HCT116 (cell line): ENCODE results near the gene BORA. TPM values are rescaled to one million over a fixed set of nuclear protein-coding genes. Genes with fewer than 3 reads are reported as not detected.

ENCODE experiments used
- ATAC-seq: fragments of 200-7000 bp; cut with Tn5 transposase; 2 replicates; pipeline ENCODE4 v1.9.1; 2020; ENCODE audit warnings: mild to moderate bottlenecking, moderate library complexity
- BruUV-seq: library from RNA; stranded (reverse); fragments of 400-500 nt; replicated peaks from 2 replicates; lab custom pipeline; 2021; lab: Mats Ljungman, UMichigan
- CTCF ChIA-PET: fragments of 300-600 bp; sonication (Branson Sonifier 250); formaldehyde crosslinking; loops from one replicate; lab custom pipeline; 2021; ENCODE audit warnings: antibody characterized with exemption; lab: Charles Lee
- POLR2A ChIA-PET: fragments of 300-600, 350-600 bp; sonication (Branson Sonifier 250); formaldehyde crosslinking; loops from one replicate; lab custom pipeline; 2021; ENCODE audit warnings: antibody characterized with exemption; lab: Charles Lee
- RAD21 ChIA-PET, 2 experiments: fragments of 300-600 bp; sonication (Branson Sonifier 250); formaldehyde crosslinking; loops; one replicate each; lab custom pipeline; 2023; ENCODE audit warnings: low total read pairs in 2 of 2; ENCODE audit not compliant: uncharacterized antibody in 2 of 2, unreplicated experiment in 2 of 2, low non-redundant PET in 1 of 2; lab: Charles Lee
- DNase-seq: peaks from one replicate; pipeline ENCODE4 v3.0.0-alpha.2; 2010; ENCODE audit warnings: low read depth, low spot score
- H2AFZ ChIP-seq: fragments of 200-600 bp; shearing (Covaris generic), sonication (generic); 2 replicates; pipeline ENCODE4 v1.6.1; 2017; ENCODE audit warnings: low read depth, mixed run types, mixed read lengths, antibody characterized with exemption, low read length; ENCODE audit not compliant: poor library complexity, severe bottlenecking
- H3K27ac ChIP-seq: 2 replicates; pipeline ENCODE4 v1.5.1; 2012; ENCODE audit warnings: low read depth, low read length
- H3K27me3 ChIP-seq: fragments of 200-600 bp; sonication (generic); 2 replicates; pipeline ENCODE4 v1.6.1; 2016; ENCODE audit warnings: mixed run types, low read length, mixed read lengths; ENCODE audit not compliant: insufficient read depth
- H3K36me3 ChIP-seq, 2 experiments: fragments of 200-500 bp in 1 of 2; fragments of 200-600 bp in 1 of 2; sonication (Bioruptor generic) in 1 of 2; sonication (generic) in 1 of 2; 2 replicates each; pipeline versions ENCODE4 v1.5.1 to v1.6.1; 2014 to 2016; ENCODE audit warnings: low read length in 2 of 2, inconsistent platforms in 1 of 2, mixed read lengths in 1 of 2, mixed run types in 1 of 2; ENCODE audit not compliant: insufficient read depth in 2 of 2, control insufficient read depth in 1 of 2
- H3K4me1 ChIP-seq, 2 experiments: fragments of 200-600 bp in 1 of 2; sonication (generic) in 1 of 2; 2 replicates each; pipeline versions ENCODE4 v1.5.1 to v1.6.1; 2012 to 2017; ENCODE audit warnings: low read length in 2 of 2, inconsistent platforms in 1 of 2, mild to moderate bottlenecking in 1 of 2, mixed read lengths in 1 of 2, mixed run types in 1 of 2, moderate library complexity in 1 of 2; ENCODE audit not compliant: insufficient read depth in 2 of 2, control insufficient read depth in 1 of 2
- H3K4me2 ChIP-seq: fragments of 200-600 bp; sonication (generic); 2 replicates; pipeline ENCODE4 v1.6.1; 2017; ENCODE audit warnings: mixed run types, low read length, mixed read lengths
- H3K4me3 ChIP-seq, 2 experiments: fragments of 200-600 bp in 1 of 2; sonication (generic) in 1 of 2; replicated peaks in 1 of 2; 2 replicates each; pipeline ENCODE4 v1.5.1; 2011 to 2016; ENCODE audit warnings: low read length in 2 of 2, control low read depth in 1 of 2, low read depth in 1 of 2, mild to moderate bottlenecking in 1 of 2, mixed read lengths in 1 of 2, mixed run types in 1 of 2
- H3K79me2 ChIP-seq: fragments of 200-600 bp; sonication (generic); 2 replicates; pipeline ENCODE4 v1.6.1; 2017; ENCODE audit warnings: mild to moderate bottlenecking, mixed run types, low read length, moderate library complexity, mixed read lengths; ENCODE audit not compliant: insufficient read depth
- H3K9ac ChIP-seq: fragments of 200-600 bp; sonication (generic); 2 replicates; pipeline ENCODE4 v1.6.1; 2016; ENCODE audit warnings: low read length, mixed read lengths
- H3K9me2 ChIP-seq: fragments of 200-600 bp; sonication (generic), shearing (Covaris generic); 2 replicates; pipeline ENCODE4 v1.6.1; 2017; ENCODE audit warnings: mixed run types, mild to moderate bottlenecking, moderate library complexity; ENCODE audit not compliant: insufficient read depth
- H3K9me3 ChIP-seq, 2 experiments: fragments of 200-500 bp in 1 of 2; fragments of 200-600 bp in 1 of 2; sonication (Bioruptor generic) in 1 of 2; sonication (generic) in 1 of 2; 2 replicates each; pipeline ENCODE4 v1.6.1; 2014 to 2017; ENCODE audit warnings: low read length in 2 of 2, mixed read lengths in 2 of 2, inconsistent platforms in 1 of 2, low read depth in 1 of 2, mild to moderate bottlenecking in 1 of 2, mixed run types in 1 of 2, moderate library complexity in 1 of 2; ENCODE audit not compliant: control insufficient read depth in 1 of 2, insufficient read depth in 1 of 2
- H4K20me1 ChIP-seq: fragments of 200-600 bp; sonication (generic), shearing (Covaris generic); 2 replicates; pipeline ENCODE4 v1.6.1; 2017; ENCODE audit warnings: mixed run types, mild to moderate bottlenecking, moderate library complexity; ENCODE audit not compliant: insufficient read depth
- POLR2A ChIP-seq: IDR thresholded peaks from 2 replicates; pipeline ENCODE4 v1.7.0; 2011; ENCODE audit warnings: borderline replicate concordance; ENCODE audit not compliant: insufficient read depth, insufficient read length; ENCODE audit errors: extremely low read depth
- ZNF274 ChIP-seq: fragments of 200-500 bp; sonication (Bioruptor generic); IDR thresholded peaks from 2 replicates; pipeline ENCODE4 v1.6.1; 2014; ENCODE audit warnings: mild to moderate bottlenecking, low read depth, low read length, inconsistent platforms
- intact Hi-C: fragments of 100-400 bp; cut with micrococcal nuclease; formaldehyde crosslinking; loops from 2 replicates; pipeline ENCODE4 v1.10.0; 2022
- total RNA-seq: library from RNA; stranded (reverse); gene quantifications from one replicate; pipeline ENCODE4 v1.2.1, GENCODE V29; 2021; ENCODE audit not compliant: unreplicated experiment
- TF ChIP-seq, protein P1 (sequence below): IDR thresholded peaks from 2 replicates; pipeline ENCODE4 v1.6.1; 2011; ENCODE audit warnings: mild to moderate bottlenecking, low read length, moderate library complexity; ENCODE audit not compliant: insufficient replicate concordance; ENCODE audit errors: extremely low read depth
- TF ChIP-seq, protein P2 (sequence below): IDR thresholded peaks from 2 replicates; pipeline ENCODE4 v1.6.1; 2012; ENCODE audit warnings: low read depth
- TF ChIP-seq, protein P3 (sequence below): IDR thresholded peaks from 2 replicates; pipeline ENCODE4 v1.6.1; 2012

BORA gene
- total RNA-seq, 1 experiment from 2014 or later, result 27.6 TPM

GRCh38 chr13:72757792-72758535, 30.2 kb downstream of the BORA start:
- intact Hi-C loops, result no loop called here
- CTCF ChIA-PET, result no interaction called here
- no peak for DNase-seq

DNA sequence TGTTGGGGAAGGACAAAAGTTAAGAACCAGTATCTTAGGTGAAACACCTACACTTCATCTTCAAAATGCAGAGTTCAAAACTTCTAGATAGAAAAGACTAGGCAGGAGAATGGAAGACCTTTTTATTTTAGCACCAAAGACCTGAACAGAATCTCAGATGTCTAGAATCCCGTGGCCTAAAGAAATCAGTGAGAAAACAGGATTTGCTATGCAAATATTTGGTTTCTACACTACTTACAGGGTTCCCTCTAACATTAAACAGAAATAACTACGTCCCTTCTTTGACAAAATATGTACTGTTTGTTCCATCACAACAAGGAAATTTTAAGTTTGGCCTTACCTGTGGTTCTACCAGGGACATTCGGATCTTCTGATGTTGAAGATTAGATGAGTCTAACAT, 32.5 kb downstream of the BORA start:
- Histone ChIP-seq H2AFZ (no peak overlapping the region), H3K9ac (no peak overlapping the region), H3K4me2 (no peak overlapping the region), H3K27ac (no peak overlapping the region), H3K79me2 (peaks cover 10% of the 10 kb centered on the region), H3K9me2 (no peaks in the 10 kb centered on the region), H4K20me1 (no peaks in the 10 kb centered on the region), H3K36me3 (peaks cover 57 to 63% of the 10 kb centered on the region in 2 experiments)
- no peak for ATAC-seq
- RAD21 ChIA-PET, result no interaction called here
- POLR2A ChIA-PET, result no interaction called here
- intact Hi-C loops, result no loop called here
- no TSS peak for BruUV-seq
- TF ChIP-seq, protein P1, sequence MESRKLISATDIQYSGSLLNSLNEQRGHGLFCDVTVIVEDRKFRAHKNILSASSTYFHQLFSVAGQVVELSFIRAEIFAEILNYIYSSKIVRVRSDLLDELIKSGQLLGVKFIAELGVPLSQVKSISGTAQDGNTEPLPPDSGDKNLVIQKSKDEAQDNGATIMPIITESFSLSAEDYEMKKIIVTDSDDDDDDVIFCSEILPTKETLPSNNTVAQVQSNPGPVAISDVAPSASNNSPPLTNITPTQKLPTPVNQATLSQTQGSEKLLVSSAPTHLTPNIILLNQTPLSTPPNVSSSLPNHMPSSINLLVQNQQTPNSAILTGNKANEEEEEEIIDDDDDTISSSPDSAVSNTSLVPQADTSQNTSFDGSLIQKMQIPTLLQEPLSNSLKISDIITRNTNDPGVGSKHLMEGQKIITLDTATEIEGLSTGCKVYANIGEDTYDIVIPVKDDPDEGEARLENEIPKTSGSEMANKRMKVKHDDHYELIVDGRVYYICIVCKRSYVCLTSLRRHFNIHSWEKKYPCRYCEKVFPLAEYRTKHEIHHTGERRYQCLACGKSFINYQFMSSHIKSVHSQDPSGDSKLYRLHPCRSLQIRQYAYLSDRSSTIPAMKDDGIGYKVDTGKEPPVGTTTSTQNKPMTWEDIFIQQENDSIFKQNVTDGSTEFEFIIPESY, result no peak
- TF ChIP-seq, protein P2, sequence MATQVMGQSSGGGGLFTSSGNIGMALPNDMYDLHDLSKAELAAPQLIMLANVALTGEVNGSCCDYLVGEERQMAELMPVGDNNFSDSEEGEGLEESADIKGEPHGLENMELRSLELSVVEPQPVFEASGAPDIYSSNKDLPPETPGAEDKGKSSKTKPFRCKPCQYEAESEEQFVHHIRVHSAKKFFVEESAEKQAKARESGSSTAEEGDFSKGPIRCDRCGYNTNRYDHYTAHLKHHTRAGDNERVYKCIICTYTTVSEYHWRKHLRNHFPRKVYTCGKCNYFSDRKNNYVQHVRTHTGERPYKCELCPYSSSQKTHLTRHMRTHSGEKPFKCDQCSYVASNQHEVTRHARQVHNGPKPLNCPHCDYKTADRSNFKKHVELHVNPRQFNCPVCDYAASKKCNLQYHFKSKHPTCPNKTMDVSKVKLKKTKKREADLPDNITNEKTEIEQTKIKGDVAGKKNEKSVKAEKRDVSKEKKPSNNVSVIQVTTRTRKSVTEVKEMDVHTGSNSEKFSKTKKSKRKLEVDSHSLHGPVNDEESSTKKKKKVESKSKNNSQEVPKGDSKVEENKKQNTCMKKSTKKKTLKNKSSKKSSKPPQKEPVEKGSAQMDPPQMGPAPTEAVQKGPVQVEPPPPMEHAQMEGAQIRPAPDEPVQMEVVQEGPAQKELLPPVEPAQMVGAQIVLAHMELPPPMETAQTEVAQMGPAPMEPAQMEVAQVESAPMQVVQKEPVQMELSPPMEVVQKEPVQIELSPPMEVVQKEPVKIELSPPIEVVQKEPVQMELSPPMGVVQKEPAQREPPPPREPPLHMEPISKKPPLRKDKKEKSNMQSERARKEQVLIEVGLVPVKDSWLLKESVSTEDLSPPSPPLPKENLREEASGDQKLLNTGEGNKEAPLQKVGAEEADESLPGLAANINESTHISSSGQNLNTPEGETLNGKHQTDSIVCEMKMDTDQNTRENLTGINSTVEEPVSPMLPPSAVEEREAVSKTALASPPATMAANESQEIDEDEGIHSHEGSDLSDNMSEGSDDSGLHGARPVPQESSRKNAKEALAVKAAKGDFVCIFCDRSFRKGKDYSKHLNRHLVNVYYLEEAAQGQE, result no peak
- no peak for TF ChIP-seq POLR2A
- TF ChIP-seq, protein P3, sequence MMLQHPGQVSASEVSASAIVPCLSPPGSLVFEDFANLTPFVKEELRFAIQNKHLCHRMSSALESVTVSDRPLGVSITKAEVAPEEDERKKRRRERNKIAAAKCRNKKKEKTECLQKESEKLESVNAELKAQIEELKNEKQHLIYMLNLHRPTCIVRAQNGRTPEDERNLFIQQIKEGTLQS, result no peak
- TF ChIP-seq, all 23 proteins: peak for 0
- no peaks in the 10 kb centered on the region for H3K27me3 ChIP-seq
- DNase-seq, result no peak
- no peak overlapping the region for H3K4me3 ChIP-seq
- H3K4me1 ChIP-seq, result no peaks in the 10 kb centered on the region
- CTCF ChIA-PET, result no interaction called here
- H3K9me3 ChIP-seq, result no peaks in the 10 kb centered on the region

More at GRCh38 chr13:72757792-72758535, 30.2 kb downstream of the BORA start:
- no peak for ATAC-seq
- Histone ChIP-seq H3K27ac (no peak overlapping the region), H3K79me2 (peaks cover 30% of the 10 kb centered on the region), H4K20me1 (no peaks in the 10 kb centered on the region), H3K9me2 (no peaks in the 10 kb centered on the region), H3K9me3 (no peaks in the 10 kb centered on the region), H3K4me2 (no peak overlapping the region)
- RAD21 ChIA-PET, result no interaction called here
- POLR2A ChIA-PET, result interaction anchor here (0.7 kb wide), 1 partner anchor 228 kb away, joined by 4 read pairs; no protein-coding TSS in a partner anchor
- TF ChIP-seq ZNF274, result no peak
- TF ChIP-seq, all 23 proteins: peak for 0
- Histone ChIP-seq H3K4me3 (no peak overlapping the region), H2AFZ (no peak overlapping the region), H3K27me3 (no peaks in the 10 kb centered on the region), H3K4me1 (no peaks in the 10 kb centered on the region), H3K36me3 (peaks cover 54 to 70% of the 10 kb centered on the region in 2 experiments), H3K9ac (no peak overlapping the region)
- BruUV-seq, result no TSS peak
